GM23338 (cell line): ENCODE results near the gene PRC1. TPM values are rescaled to one million over a fixed set of nuclear protein-coding genes. Genes with fewer than 3 reads are reported as not detected.
A peak's percentile ranks its signal among the peaks of the same experiment; 100 is the strongest.

Experiments used
- ATAC-seq: fragments of 200-7000 bp; cut with Tn5 transposase; 3 replicates; pipeline ENCODE4 v1.9.1; 2020
- DNase-seq: peaks from one replicate; pipeline ENCODE4 v3.0.0-alpha.2; 2015; ENCODE audit warnings: low spot score
- H2AFZ ChIP-seq: fragments of 200-600 bp; sonication (generic); 2 replicates; pipeline ENCODE4 v1.8.0; 2016; ENCODE audit warnings: antibody characterized with exemption, mild to moderate bottlenecking, moderate library complexity
- H3F3A ChIP-seq: fragments of 200-600 bp; sonication (generic); replicated peaks from 2 replicates; pipeline ENCODE4 v1.8.0; 2017; ENCODE audit warnings: antibody characterized with exemption, mixed run types, low read depth
- H3K27ac ChIP-seq: fragments of 200-600 bp; sonication (generic); 2 replicates; pipeline ENCODE4 v1.6.1; 2016; ENCODE audit warnings: low read depth
- H3K27me3 ChIP-seq: fragments of 200-600 bp; sonication (generic); 2 replicates; pipeline ENCODE4 v1.8.0; 2016; ENCODE audit warnings: mild to moderate bottlenecking, mixed run types, moderate library complexity; ENCODE audit not compliant: insufficient read depth
- H3K36me3 ChIP-seq: fragments of 200-600 bp; sonication (generic); 2 replicates; pipeline ENCODE4 v1.8.0; 2016; ENCODE audit warnings: mild to moderate bottlenecking; ENCODE audit not compliant: insufficient read depth
- H3K4me1 ChIP-seq: fragments of 200-600 bp; sonication (generic); 2 replicates; pipeline ENCODE4 v1.8.0; 2016; ENCODE audit warnings: mild to moderate bottlenecking, moderate library complexity; ENCODE audit not compliant: insufficient read depth
- H3K4me2 ChIP-seq: fragments of 200-600 bp; sonication (generic); 2 replicates; pipeline ENCODE4 v1.7.1; 2017; ENCODE audit warnings: mixed run types
- H3K4me3 ChIP-seq: fragments of 200-600 bp; sonication (generic); 2 replicates; pipeline ENCODE4 v1.6.1; 2016; ENCODE audit warnings: mixed run types
- H3K79me2 ChIP-seq: fragments of 200-600 bp; sonication (generic); replicated peaks from 2 replicates; pipeline ENCODE4 v1.8.0; 2017; ENCODE audit warnings: mild to moderate bottlenecking; ENCODE audit not compliant: insufficient read depth
- H3K9me2 ChIP-seq: fragments of 200-600 bp; sonication (generic); 2 replicates; pipeline ENCODE4 v1.8.0; 2017; ENCODE audit not compliant: insufficient read depth
- H4K20me1 ChIP-seq: fragments of 200-600 bp; sonication (generic); replicated peaks from 2 replicates; pipeline ENCODE4 v1.8.0; 2017; ENCODE audit warnings: mild to moderate bottlenecking; ENCODE audit not compliant: insufficient read depth
- H3K27ac Mint-ChIP-seq: 2 replicates; pipeline ENCODE4 v1.8.0; 2020; ENCODE audit warnings: inconsistent platforms, mild to moderate bottlenecking, moderate library complexity, mixed read lengths
- H3K27me3 Mint-ChIP-seq: 3 replicates; pipeline ENCODE4 v1.8.0; 2022; ENCODE audit warnings: low read depth, mild to moderate bottlenecking, moderate library complexity, mixed read lengths, inconsistent platforms; ENCODE audit not compliant: insufficient read depth, poor library complexity
- H3K36me3 Mint-ChIP-seq: 3 replicates; pipeline ENCODE4 v1.8.0; 2021; ENCODE audit warnings: low read depth, mild to moderate bottlenecking, inconsistent platforms, moderate library complexity, mixed read lengths
- H3K4me1 Mint-ChIP-seq: 3 replicates; pipeline ENCODE4 v1.8.0; 2020; ENCODE audit warnings: mild to moderate bottlenecking, inconsistent platforms, mixed read lengths
- H3K4me3 Mint-ChIP-seq: 3 replicates; pipeline ENCODE4 v1.8.0; 2021; ENCODE audit warnings: moderate library complexity, mild to moderate bottlenecking, inconsistent platforms, mixed read lengths
- H3K9me3 Mint-ChIP-seq: 3 replicates; pipeline ENCODE4 v1.8.0; 2020; ENCODE audit warnings: moderate library complexity, mild to moderate bottlenecking, inconsistent platforms, mixed read lengths
- CREB1 ChIP-seq: fragments of 250-450 bp; sonication (Bioruptor Pico); IDR thresholded peaks from 2 replicates; pipeline ENCODE4 v1.5.0; 2020; ENCODE audit warnings: low read depth, mild to moderate bottlenecking, moderate library complexity
- EZH2 ChIP-seq: fragments of 200-600 bp; sonication (generic); IDR thresholded peaks from one replicate; pipeline ENCODE4 v1.8.0; 2017; ENCODE audit warnings: antibody characterized with exemption, mild to moderate bottlenecking, low read depth; ENCODE audit not compliant: unreplicated experiment
- EZH2phosphoT487 ChIP-seq: fragments of 200-600 bp; sonication (generic); IDR thresholded peaks from one replicate; pipeline ENCODE4 v1.8.1; 2018; ENCODE audit warnings: antibody characterized with exemption; ENCODE audit not compliant: unreplicated experiment
- JUNB ChIP-seq: IDR thresholded peaks from one replicate; pipeline ENCODE4 v1.6.1; 2016; ENCODE audit warnings: antibody characterized with exemption; ENCODE audit not compliant: unreplicated experiment
- NANOG ChIP-seq: IDR thresholded peaks from 2 replicates; pipeline ENCODE4 v1.6.1; 2016; ENCODE audit warnings: antibody characterized with exemption, borderline replicate concordance
- POLR2AphosphoS5 ChIP-seq: IDR thresholded peaks from 2 replicates; pipeline ENCODE4 v1.6.1; 2016; ENCODE audit warnings: antibody characterized with exemption, low read depth
- ZNF114 ChIP-seq: fragments of 250-450 bp; sonication (Bioruptor Pico); IDR thresholded peaks from 2 replicates; pipeline ENCODE4 v1.5.0; 2020; ENCODE audit warnings: mild to moderate bottlenecking, moderate library complexity
- long read RNA-seq: library from polyadenylated mRNA; unstranded; transcript quantifications from one replicate; pipeline ENCODE4 v2.0.0, GENCODE V29; 2020; ENCODE audit not compliant: unreplicated experiment
- polyA plus RNA-seq: library from polyadenylated mRNA; unstranded; fragments of >200 nt; fragmentation: Nextera tagmentation; extraction: Ambion mirVana; gene quantifications from 2 replicates; pipeline ENCODE4 v1.2.1, GENCODE V29; 2016
- total RNA-seq: library from RNA; depleted of rRNA; stranded (reverse); fragments of >200 nt; shearing (Covaris generic); gene quantifications from 2 replicates; pipeline ENCODE4 v1.2.3, GENCODE V29; 2014; rRNA removed
- TF ChIP-seq, protein P1 (sequence below), 2 experiments: fragments of 200-600 bp in 1 of 2; sonication (generic) in 1 of 2; conservative IDR thresholded peaks; 2 replicates each; pipeline versions ENCODE4 v1.5.1 to v1.6.1; 2016 to 2017; ENCODE audit warnings: antibody characterized with exemption in 2 of 2, low read depth in 2 of 2, mild to moderate bottlenecking in 2 of 2, moderate library complexity in 1 of 2
- TF ChIP-seq, protein P2 (sequence below): IDR thresholded peaks from 2 replicates; pipeline ENCODE4 v1.6.1; 2016; ENCODE audit warnings: antibody characterized with exemption
- TF ChIP-seq, protein P3 (sequence below): IDR thresholded peaks from one replicate; pipeline ENCODE4 v1.6.1; 2018; ENCODE audit warnings: antibody characterized with exemption; ENCODE audit not compliant: unreplicated experiment

PRC1 gene, protein sequence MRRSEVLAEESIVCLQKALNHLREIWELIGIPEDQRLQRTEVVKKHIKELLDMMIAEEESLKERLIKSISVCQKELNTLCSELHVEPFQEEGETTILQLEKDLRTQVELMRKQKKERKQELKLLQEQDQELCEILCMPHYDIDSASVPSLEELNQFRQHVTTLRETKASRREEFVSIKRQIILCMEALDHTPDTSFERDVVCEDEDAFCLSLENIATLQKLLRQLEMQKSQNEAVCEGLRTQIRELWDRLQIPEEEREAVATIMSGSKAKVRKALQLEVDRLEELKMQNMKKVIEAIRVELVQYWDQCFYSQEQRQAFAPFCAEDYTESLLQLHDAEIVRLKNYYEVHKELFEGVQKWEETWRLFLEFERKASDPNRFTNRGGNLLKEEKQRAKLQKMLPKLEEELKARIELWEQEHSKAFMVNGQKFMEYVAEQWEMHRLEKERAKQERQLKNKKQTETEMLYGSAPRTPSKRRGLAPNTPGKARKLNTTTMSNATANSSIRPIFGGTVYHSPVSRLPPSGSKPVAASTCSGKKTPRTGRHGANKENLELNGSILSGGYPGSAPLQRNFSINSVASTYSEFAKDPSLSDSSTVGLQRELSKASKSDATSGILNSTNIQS
- 93.1 and 102 TPM in 2 replicates for total RNA-seq
- polyA plus RNA-seq = 148 and 150 TPM in 2 replicates
- long read RNA-seq, full-length matches to known transcripts = 1 of 22 reads
- long read RNA-seq, partial matches to known transcripts = 10 of 22 reads
- long read RNA-seq, other reads (novel, unspliced or antisense) = 11 of 22 reads

DNA sequence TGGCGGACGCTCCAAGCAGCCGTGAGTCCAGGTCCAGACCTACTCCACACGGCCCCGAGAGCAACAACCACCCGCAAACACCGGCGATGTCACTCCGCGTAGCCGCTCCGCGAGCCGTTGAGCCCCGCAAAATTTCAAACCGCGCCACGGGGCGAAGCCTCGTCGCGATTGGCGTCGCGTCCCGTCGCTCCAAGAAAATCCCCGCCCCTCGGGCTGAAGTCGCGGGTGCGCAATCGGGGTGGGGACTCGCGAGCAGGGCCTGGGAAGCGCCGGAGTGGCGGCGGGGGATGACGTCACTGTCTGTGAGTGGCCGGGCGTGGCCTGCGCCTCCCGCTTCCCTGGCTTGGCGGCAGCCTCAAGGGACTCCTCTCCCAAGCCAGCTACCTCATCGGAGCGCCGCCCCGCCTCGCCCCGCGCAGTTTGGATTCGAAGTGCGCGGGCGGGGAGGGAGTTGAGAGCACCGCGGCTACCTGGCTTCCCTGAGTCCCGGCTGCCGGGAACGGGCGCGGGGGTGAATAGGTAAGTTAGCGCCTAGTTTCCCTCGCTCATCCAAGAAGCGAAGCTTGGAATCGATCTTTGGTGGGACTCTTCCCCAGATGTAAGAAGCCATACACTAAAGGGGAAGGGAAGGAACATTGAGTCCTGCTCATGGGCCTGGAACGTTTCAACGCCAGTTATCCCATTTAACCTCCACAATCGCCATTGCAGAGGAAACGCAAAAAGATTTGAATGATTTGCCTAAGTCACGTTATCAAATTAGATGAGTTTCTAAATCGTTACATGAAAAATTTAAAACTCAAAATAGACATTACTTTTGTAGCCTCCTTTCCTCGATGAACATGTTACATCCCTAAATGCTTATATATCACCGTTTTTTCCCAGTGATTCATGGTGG is at the start of gene PRC1:
PRC1 (minus strand) TSS at position 119 of the 895 bp plus-strand sequence; CDS start at position 1, 118 bp downstream.
- H3K79me2 ChIP-seq = peaks cover 60% of the 10 kb centered on the region
- Mint-ChIP-seq H3K4me1 (peaks cover 15% of the 10 kb centered on the region), H3K4me3 (peak within 1 kb of the TSS; percentile 99), H3K27ac (peak within 1 kb of the TSS; percentile 99), H3K36me3 (peaks cover 31% of the 10 kb centered on the region), H3K27me3 (peaks cover 8% of the 10 kb centered on the region), H3K9me3 (no peaks in the 10 kb centered on the region; the same call in 2 of the 3 replicates)
- DNase-seq (peak; percentile 99), ATAC-seq (peak; percentile 96)
- TF ChIP-seq POLR2AphosphoS5 (peak; percentile 94), CREB1 (peak; percentile 98), EZH2 (no peak)
- peak within 1 kb of the TSS; percentile 95 for H3K27ac ChIP-seq
- peaks cover 11% of the 10 kb centered on the region; the same call in 1 of the 2 replicates for H3K4me1 ChIP-seq
- H4K20me1 ChIP-seq = peaks cover 21% of the 10 kb centered on the region
- H3K36me3 ChIP-seq = peaks cover 8% of the 10 kb centered on the region; the same call in 1 of the 2 replicates
- peak within 1 kb of the TSS; percentile 84; the same call in 1 of the 2 replicates for H2AFZ ChIP-seq
- H3K4me2 ChIP-seq = peak within 1 kb of the TSS; percentile 85
- H3K9me2 ChIP-seq = no peaks in the 10 kb centered on the region
- no peaks in the 10 kb centered on the region for H3K27me3 ChIP-seq
- peaks cover 4% of the 10 kb centered on the region; the same call in 1 of the 2 replicates for H3F3A ChIP-seq
- H3K4me3 ChIP-seq = peak within 1 kb of the TSS; percentile 65

DNA sequence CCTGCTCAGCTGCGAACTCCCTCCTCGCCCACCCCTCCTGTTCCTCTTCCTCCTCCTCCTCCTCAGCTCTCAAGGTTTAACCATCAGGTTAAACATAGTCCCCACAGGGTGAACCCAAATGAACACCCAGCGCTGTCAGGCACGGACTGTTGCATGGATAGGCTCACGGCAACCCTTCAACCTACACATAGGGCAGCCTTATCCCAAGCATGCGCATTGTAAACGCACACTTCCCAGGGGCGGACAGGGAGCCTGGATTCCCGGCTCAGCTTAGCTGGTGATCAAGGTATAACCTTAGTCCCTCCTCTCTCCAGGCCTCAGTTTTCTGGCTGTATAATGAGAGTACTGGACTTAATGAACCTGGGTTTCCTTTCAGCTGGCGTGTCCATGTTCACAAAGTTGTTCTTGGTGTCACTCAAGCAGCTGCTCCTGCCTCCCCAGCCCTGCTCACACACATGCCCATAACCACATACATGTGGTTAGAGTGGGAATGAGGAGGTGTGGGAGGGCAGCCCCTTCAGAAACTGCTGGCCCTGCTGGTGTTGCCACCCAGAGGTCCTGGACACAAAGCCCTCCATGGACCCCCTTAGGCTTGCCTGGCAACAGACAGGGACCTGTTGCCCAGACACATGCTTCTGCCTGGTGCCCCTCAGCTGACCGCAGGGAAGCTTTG is 49.0 kb upstream of the PRC1 start:
- H3K4me2 ChIP-seq = no peak overlapping the region
- no peaks in the 10 kb centered on the region for H3K36me3 ChIP-seq
- no peaks in the 10 kb centered on the region for H3F3A ChIP-seq
- H3K36me3 Mint-ChIP-seq = no peaks in the 10 kb centered on the region
- no peak overlapping the region for H2AFZ ChIP-seq
- H3K27ac Mint-ChIP-seq = no peak overlapping the region
- H3K4me1 Mint-ChIP-seq = no peaks in the 10 kb centered on the region; the same call in 2 of the 3 replicates
- H3K27me3 Mint-ChIP-seq = peaks cover 11% of the 10 kb centered on the region
- H3K79me2 ChIP-seq = no peaks in the 10 kb centered on the region
- no peaks in the 10 kb centered on the region for H3K4me1 ChIP-seq
- H3K4me3 Mint-ChIP-seq = no peak overlapping the region
- DNase-seq (no peak), ATAC-seq (no peak)
- H3K4me3 ChIP-seq = no peak overlapping the region
- no peak overlapping the region for H3K27ac ChIP-seq
- H4K20me1 ChIP-seq = no peaks in the 10 kb centered on the region
- no peaks in the 10 kb centered on the region for H3K9me2 ChIP-seq
- no peaks in the 10 kb centered on the region for H3K27me3 ChIP-seq
- H3K9me3 Mint-ChIP-seq = no peaks in the 10 kb centered on the region; the same call in 2 of the 3 replicates
- TF ChIP-seq ZNF114 (CRISPR knock-in tag) (no peak), CREB1 (no peak), POLR2AphosphoS5 (no peak), JUNB (no peak), NANOG (no peak), EZH2phosphoT487 (no peak)
- TF ChIP-seq, protein P1, sequence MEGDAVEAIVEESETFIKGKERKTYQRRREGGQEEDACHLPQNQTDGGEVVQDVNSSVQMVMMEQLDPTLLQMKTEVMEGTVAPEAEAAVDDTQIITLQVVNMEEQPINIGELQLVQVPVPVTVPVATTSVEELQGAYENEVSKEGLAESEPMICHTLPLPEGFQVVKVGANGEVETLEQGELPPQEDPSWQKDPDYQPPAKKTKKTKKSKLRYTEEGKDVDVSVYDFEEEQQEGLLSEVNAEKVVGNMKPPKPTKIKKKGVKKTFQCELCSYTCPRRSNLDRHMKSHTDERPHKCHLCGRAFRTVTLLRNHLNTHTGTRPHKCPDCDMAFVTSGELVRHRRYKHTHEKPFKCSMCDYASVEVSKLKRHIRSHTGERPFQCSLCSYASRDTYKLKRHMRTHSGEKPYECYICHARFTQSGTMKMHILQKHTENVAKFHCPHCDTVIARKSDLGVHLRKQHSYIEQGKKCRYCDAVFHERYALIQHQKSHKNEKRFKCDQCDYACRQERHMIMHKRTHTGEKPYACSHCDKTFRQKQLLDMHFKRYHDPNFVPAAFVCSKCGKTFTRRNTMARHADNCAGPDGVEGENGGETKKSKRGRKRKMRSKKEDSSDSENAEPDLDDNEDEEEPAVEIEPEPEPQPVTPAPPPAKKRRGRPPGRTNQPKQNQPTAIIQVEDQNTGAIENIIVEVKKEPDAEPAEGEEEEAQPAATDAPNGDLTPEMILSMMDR (conservative IDR thresholded peaks at IDR 0.05; ENCODE audit: low read depth in 2 of 2) = no peak
- TF ChIP-seq, protein P2, sequence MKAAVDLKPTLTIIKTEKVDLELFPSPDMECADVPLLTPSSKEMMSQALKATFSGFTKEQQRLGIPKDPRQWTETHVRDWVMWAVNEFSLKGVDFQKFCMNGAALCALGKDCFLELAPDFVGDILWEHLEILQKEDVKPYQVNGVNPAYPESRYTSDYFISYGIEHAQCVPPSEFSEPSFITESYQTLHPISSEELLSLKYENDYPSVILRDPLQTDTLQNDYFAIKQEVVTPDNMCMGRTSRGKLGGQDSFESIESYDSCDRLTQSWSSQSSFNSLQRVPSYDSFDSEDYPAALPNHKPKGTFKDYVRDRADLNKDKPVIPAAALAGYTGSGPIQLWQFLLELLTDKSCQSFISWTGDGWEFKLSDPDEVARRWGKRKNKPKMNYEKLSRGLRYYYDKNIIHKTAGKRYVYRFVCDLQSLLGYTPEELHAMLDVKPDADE = no peak
- TF ChIP-seq, protein P3, sequence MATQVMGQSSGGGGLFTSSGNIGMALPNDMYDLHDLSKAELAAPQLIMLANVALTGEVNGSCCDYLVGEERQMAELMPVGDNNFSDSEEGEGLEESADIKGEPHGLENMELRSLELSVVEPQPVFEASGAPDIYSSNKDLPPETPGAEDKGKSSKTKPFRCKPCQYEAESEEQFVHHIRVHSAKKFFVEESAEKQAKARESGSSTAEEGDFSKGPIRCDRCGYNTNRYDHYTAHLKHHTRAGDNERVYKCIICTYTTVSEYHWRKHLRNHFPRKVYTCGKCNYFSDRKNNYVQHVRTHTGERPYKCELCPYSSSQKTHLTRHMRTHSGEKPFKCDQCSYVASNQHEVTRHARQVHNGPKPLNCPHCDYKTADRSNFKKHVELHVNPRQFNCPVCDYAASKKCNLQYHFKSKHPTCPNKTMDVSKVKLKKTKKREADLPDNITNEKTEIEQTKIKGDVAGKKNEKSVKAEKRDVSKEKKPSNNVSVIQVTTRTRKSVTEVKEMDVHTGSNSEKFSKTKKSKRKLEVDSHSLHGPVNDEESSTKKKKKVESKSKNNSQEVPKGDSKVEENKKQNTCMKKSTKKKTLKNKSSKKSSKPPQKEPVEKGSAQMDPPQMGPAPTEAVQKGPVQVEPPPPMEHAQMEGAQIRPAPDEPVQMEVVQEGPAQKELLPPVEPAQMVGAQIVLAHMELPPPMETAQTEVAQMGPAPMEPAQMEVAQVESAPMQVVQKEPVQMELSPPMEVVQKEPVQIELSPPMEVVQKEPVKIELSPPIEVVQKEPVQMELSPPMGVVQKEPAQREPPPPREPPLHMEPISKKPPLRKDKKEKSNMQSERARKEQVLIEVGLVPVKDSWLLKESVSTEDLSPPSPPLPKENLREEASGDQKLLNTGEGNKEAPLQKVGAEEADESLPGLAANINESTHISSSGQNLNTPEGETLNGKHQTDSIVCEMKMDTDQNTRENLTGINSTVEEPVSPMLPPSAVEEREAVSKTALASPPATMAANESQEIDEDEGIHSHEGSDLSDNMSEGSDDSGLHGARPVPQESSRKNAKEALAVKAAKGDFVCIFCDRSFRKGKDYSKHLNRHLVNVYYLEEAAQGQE = no peak
